GM12878 (cell line): ENCODE data around the gene ZNF462. TPM values are rescaled to one million over a fixed set of nuclear protein-coding genes. Genes with fewer than 3 reads are reported as not detected.

Experiments used
- ATAC-seq: fragments of 200-7000 bp; cut with Tn5 transposase; 3 replicates; pipeline ENCODE4 v1.9.1; 2020; ENCODE audit warnings: mild to moderate bottlenecking, moderate library complexity
- BruUV-seq: library from RNA; stranded (reverse); fragments of 400-500 nt; replicated peaks from 2 replicates; lab custom pipeline; 2021; lab: Mats Ljungman, UMichigan
- CTCF ChIA-PET: fragments of 300-600 bp; sonication (Branson Sonifier 250); formaldehyde crosslinking; extraction: SDS; loops from one replicate; lab custom pipeline; 2021; ENCODE audit warnings: inconsistent platforms; lab: Yijun Ruan, JAX
- POLR2A ChIA-PET: fragments of 350-600 bp; formaldehyde crosslinking; extraction: SDS; loops from one replicate; lab custom pipeline; 2021; ENCODE audit warnings: inconsistent platforms; lab: Charles Lee
- RAD21 ChIA-PET: fragments of 300-600 bp; sonication (Branson Sonifier 250); formaldehyde crosslinking; loops from one replicate; lab custom pipeline; 2023; ENCODE audit warnings: antibody characterized with exemption; ENCODE audit not compliant: unreplicated experiment; lab: Charles Lee
- SMC1A ChIA-PET: fragments of 300-600 bp; sonication (Branson Sonifier 250); formaldehyde crosslinking; loops from one replicate; lab custom pipeline; 2023; ENCODE audit not compliant: unreplicated experiment, uncharacterized antibody; lab: Charles Lee
- DNase-seq: peaks from one replicate; pipeline ENCODE4 v3.0.0-alpha.2; 2011; ENCODE audit warnings: low read depth, low spot score
- FAIRE-seq: peaks from 3 replicates; lab custom pipeline; 2011; peaks lifted over from hg19 to GRCh38; lab: Jason Lieb, UNC
- H2AFZ ChIP-seq: 2 replicates; pipeline ENCODE4 v1.6.0; 2011; ENCODE audit warnings: low read depth, low read length, control low read depth; ENCODE audit not compliant: control insufficient read depth
- H3K27ac ChIP-seq: 2 replicates; pipeline ENCODE4 v1.5.1; 2011; ENCODE audit warnings: control low read depth; ENCODE audit not compliant: control insufficient read depth, insufficient read depth
- H3K27me3 ChIP-seq, 2 experiments: replicated peaks in 1 of 2; 2 replicates each; pipeline versions ENCODE4 v1.6.0 to v1.6.1; 2011; ENCODE audit warnings: low read length in 1 of 2; ENCODE audit not compliant: control insufficient read depth in 2 of 2, insufficient read depth in 2 of 2
- H3K36me3 ChIP-seq, 2 experiments: 2 replicates each; pipeline ENCODE4 v1.5.1; 2011; ENCODE audit warnings: low read length in 1 of 2; ENCODE audit not compliant: control insufficient read depth in 2 of 2, insufficient read depth in 2 of 2
- H3K4me1 ChIP-seq: 2 replicates; pipeline ENCODE4 v1.6.1; 2011; ENCODE audit warnings: mild to moderate bottlenecking, low read length, moderate library complexity, mixed read lengths; ENCODE audit not compliant: control insufficient read depth, insufficient read depth
- H3K4me2 ChIP-seq: 2 replicates; pipeline ENCODE4 v1.6.0; 2011; ENCODE audit warnings: control low read depth; ENCODE audit not compliant: control insufficient read depth, insufficient read depth
- H3K4me3 ChIP-seq: fragments of 200-600 bp; sonication (generic); 2 replicates; pipeline ENCODE4 v1.5.1; 2016
- H3K79me2 ChIP-seq: 2 replicates; pipeline ENCODE4 v1.6.0; 2011; ENCODE audit warnings: low read length; ENCODE audit not compliant: control insufficient read depth, insufficient read depth
- H3K9ac ChIP-seq: 2 replicates; pipeline ENCODE4 v1.8.0; 2011; ENCODE audit warnings: low read length, control low read depth, mixed read lengths; ENCODE audit not compliant: control insufficient read depth, insufficient read depth
- H3K9me3 ChIP-seq: replicated peaks from 3 replicates; pipeline ENCODE4 v1.5.1; 2011; ENCODE audit warnings: mild to moderate bottlenecking, low read length; ENCODE audit not compliant: control insufficient read depth, insufficient read depth
- H4K20me1 ChIP-seq: 2 replicates; pipeline ENCODE4 v1.6.0; 2011; ENCODE audit not compliant: control insufficient read depth, insufficient read depth
- ASH2L ChIP-seq: fragments of 300-600, 200-600 bp; sonication (generic); IDR thresholded peaks from 2 replicates; pipeline ENCODE4 v1.6.1; 2017; ENCODE audit warnings: low read depth, mild to moderate bottlenecking, borderline replicate concordance
- BHLHE40 ChIP-seq, 2 experiments: fragments of 450-650 bp in 1 of 2; IDR thresholded peaks; 2 replicates each; pipeline ENCODE4 v1.6.1; 2011 to 2017; ENCODE audit warnings: low read depth in 2 of 2, borderline replicate concordance in 1 of 2, improper control_type of control experiment in 1 of 2, low read length in 1 of 2, mild to moderate bottlenecking in 1 of 2
- FOXK2 ChIP-seq: fragments of 450-650 bp; IDR thresholded peaks from 2 replicates; pipeline ENCODE4 v1.6.1; 2017; ENCODE audit warnings: mild to moderate bottlenecking, moderate library complexity
- IRF3 ChIP-seq: fragments of 450-650 bp; IDR thresholded peaks from 2 replicates; pipeline ENCODE4 v1.6.1; 2014; ENCODE audit warnings: mild to moderate bottlenecking
- RAD51 ChIP-seq: fragments of 450-650 bp; IDR thresholded peaks from 2 replicates; pipeline ENCODE4 v1.6.1; 2016; ENCODE audit warnings: moderate library complexity, mild to moderate bottlenecking, inconsistent platforms
- WGBS: methylation state at CpG from one replicate; pipeline ENCODE4 v1.1.6; 2016; ENCODE audit warnings: low lambda C conversion rate; ENCODE audit not compliant: insufficient replicate concordance, insufficient coverage; ENCODE audit errors: missing lambda C conversion rate; 5-methylcytosine and 5-hydroxymethylcytosine counted together
- in situ Hi-C: fragments of 300-500 bp; cut with MboI; formaldehyde crosslinking; loops from 9 replicates; pipeline ENCODE4 v1.14.3; 2018; ENCODE audit warnings: mixed read lengths
- intact Hi-C: fragments of 100-400 bp; cut with micrococcal nuclease; formaldehyde crosslinking; loops from one replicate; pipeline ENCODE4 v1.14.2; 2022; ENCODE audit not compliant: unreplicated experiment
- polyA plus RNA-seq, 11 experiments: library from polyadenylated mRNA; depleted of rRNA in 4 of 11; unstranded in 6 of 11; stranded (reverse) in 5 of 11; fragments of >200 nt; fragmentation: Nextera tagmentation in 4 of 11; fragmentation: Illumina TruSeq in 1 of 11; extraction: Ambion mirVana in 4 of 11; extraction: Trizol in 1 of 11; gene quantifications; 1 replicate in 1 of 11; 2 replicates in 10 of 11; pipeline versions ENCODE4 v1.2.1 to v1.2.3, GENCODE V29; 2011 to 2016; ENCODE audit warnings: inconsistent platforms in 2 of 11, missing spikeins in 2 of 11, low read depth in 1 of 11
- total RNA-seq, 4 experiments: library from RNA; depleted of rRNA in 3 of 4; stranded (reverse); fragments of >200 nt in 3 of 4; fragmentation: Illumina TruSeq in 1 of 4; extraction: Trizol in 1 of 4; gene quantifications; 2 replicates each; pipeline versions ENCODE4 v1.2.1 to v1.2.3, GENCODE V29; 2013 to 2021

ZNF462 gene
- total and polyA plus RNA-seq, 10 of the 15 experiments (the other 5 are each of a cell fraction or from before 2014, with no cell fraction given): 0.27 to 13.7 (median 0.55) TPM

GRCh38 chr9:106945727-106946660 is 83.0 kb downstream of the ZNF462 start:
- H3K27ac ChIP-seq: no peak overlapping the region
- RAD21 ChIA-PET: interaction anchor here (2.7 kb wide), 1 partner anchor 24 kb away, joined by 6 read pairs; no protein-coding TSS in a partner anchor
- intact Hi-C loops: no loop called here
- no peak overlapping the region for H3K4me2 ChIP-seq
- CTCF ChIA-PET: interaction anchor here (1.1 kb wide), 1 partner anchor 14 kb away, joined by 3 read pairs; no protein-coding TSS in a partner anchor
- DNase-seq (no peak), FAIRE-seq (no peak), ATAC-seq (no peak)
- H3K79me2 ChIP-seq: no peaks in the 10 kb centered on the region
- no peaks in the 10 kb centered on the region for H4K20me1 ChIP-seq
- no peak overlapping the region for H3K4me3 ChIP-seq
- POLR2A ChIA-PET: no interaction called here
- H2AFZ ChIP-seq: no peak overlapping the region
- TF ChIP-seq RAD51 (peak; percentile 52; the same call in 1 of the 2 replicates), ASH2L (no peak)
- H3K4me1 ChIP-seq: no peaks in the 10 kb centered on the region
- no peaks in the 10 kb centered on the region for H3K27me3 ChIP-seq
- in situ Hi-C loops: no loop called here
- no peak overlapping the region for H3K9ac ChIP-seq
- no peaks in the 10 kb centered on the region for H3K36me3 ChIP-seq
- WGBS: 33% methylated on average over 5 of the region's 5 CpGs
- SMC1A ChIA-PET: interaction anchor here (1.6 to 1.7 kb wide), 2 partner anchors 11 to 14 kb away, joined by 3 to 5 read pairs; no protein-coding TSS in a partner anchor
- BruUV-seq: no TSS peak
- H3K9me3 ChIP-seq: no peaks in the 10 kb centered on the region

DNA sequence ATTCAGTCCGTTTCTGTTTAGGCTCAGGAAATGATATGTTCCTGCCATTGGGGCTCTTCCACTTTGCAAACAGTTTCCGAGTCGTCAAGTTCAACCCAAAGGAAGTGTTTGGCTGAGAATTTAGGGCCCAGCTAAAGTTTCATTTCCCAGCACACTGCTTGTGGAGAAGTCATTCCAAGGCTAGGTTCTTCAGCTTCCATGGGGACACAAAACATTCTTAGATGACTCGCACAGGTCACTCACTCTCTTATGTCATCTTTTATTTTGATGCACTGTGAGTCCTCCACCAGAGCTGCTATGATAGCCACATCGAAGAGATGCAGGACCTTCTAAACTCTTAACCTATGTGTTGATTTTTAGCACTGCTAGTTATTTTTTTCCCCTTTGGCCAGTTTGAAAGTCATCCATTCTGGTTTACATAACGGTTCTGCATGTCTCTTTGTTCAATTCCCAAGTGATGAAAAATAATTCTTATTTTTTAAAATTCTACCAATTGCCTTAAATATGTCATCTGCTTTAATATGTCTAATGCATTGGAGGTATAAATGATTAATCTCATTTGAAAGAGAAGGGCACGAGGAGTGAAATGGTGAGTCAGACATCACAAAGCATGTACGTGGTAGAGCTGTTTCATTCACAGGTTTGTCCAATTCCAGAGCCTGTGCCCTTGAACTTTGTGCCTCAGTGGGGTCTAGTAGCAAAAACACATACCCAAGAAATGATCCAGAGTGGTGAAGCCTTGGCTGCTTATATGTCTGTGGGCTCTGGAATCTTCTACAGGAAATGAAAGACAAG is 84.3 kb downstream of the ZNF462 start:
- CTCF ChIA-PET: interaction anchor here (1.1 kb wide), 1 partner anchor 15 kb away, joined by 3 read pairs; no protein-coding TSS in a partner anchor
- H3K9me3 ChIP-seq: no peaks in the 10 kb centered on the region
- H4K20me1 ChIP-seq: no peaks in the 10 kb centered on the region
- no peak for TF ChIP-seq FOXK2
- TF ChIP-seq BHLHE40 (IDR thresholded peaks at IDR 0.05; ENCODE audit: borderline replicate concordance in 1 of 2, low read depth in 2 of 2, low read length in 1 of 2): no peak
- no peak for TF ChIP-seq IRF3
- POLR2A ChIA-PET: interaction anchor here (1.4 kb wide), 1 partner anchor 9 kb away, joined by 4 read pairs; no protein-coding TSS in a partner anchor
- no peaks in the 10 kb centered on the region for H3K79me2 ChIP-seq
- H3K9ac ChIP-seq: no peak overlapping the region
- H3K27me3 ChIP-seq: no peaks in the 10 kb centered on the region
- no peak overlapping the region for H2AFZ ChIP-seq
- DNase-seq (no peak), FAIRE-seq (no peak), ATAC-seq (no peak)
- SMC1A ChIA-PET: interaction anchor here (1.0 to 1.7 kb wide), 4 partner anchors 10 to 25 kb away, joined by 3 to 6 read pairs (median 4); no protein-coding TSS in a partner anchor
- H3K36me3 ChIP-seq: no peaks in the 10 kb centered on the region
- intact Hi-C loops: no loop called here
- in situ Hi-C loops: no loop called here
- 34% methylated on average over 8 of the region's 8 CpGs for WGBS
- no peak overlapping the region for H3K4me3 ChIP-seq
- no peak overlapping the region for H3K27ac ChIP-seq
- no peaks in the 10 kb centered on the region for H3K4me1 ChIP-seq
- H3K4me2 ChIP-seq: no peak overlapping the region
- RAD21 ChIA-PET: no interaction called here
- no TSS peak for BruUV-seq
